Naive thymus-derived CD4-positive, alpha-beta T cell (primary cell): Measurements from ENCODE around the gene TMEM243. TPM values are rescaled to one million over a fixed set of nuclear protein-coding genes. Genes with fewer than 3 reads are reported as not detected.
A peak's percentile ranks its signal among the peaks of the same experiment; 100 is the strongest.

ENCODE experiments used
- ATAC-seq: fragments of 150-1000 bp; cut with Tn5 transposase; 2 replicates; pipeline ENCODE4 v1.10.0; 2021; ENCODE audit warnings: mild to moderate bottlenecking, moderate library complexity
- CTCF ChIA-PET: fragments of 350-600 bp; sonication (Branson Sonifier 250); formaldehyde crosslinking; loops from one replicate; lab custom pipeline; 2021; ENCODE audit warnings: antibody characterized with exemption; lab: Charles Lee
- POLR2A ChIA-PET: fragments of 350-600 bp; sonication (Branson Sonifier 250); formaldehyde crosslinking; loops from one replicate; lab custom pipeline; 2021; ENCODE audit warnings: antibody characterized with exemption, inconsistent platforms; lab: Charles Lee
- DNase-seq, 9 donors: peaks; one replicate each; pipeline versions ENCODE4 v3.0.0 to v3.0.0-alpha.2; 2020 to 2022; ENCODE audit warnings: mixed read lengths in 1 of 9
- H3K27ac ChIP-seq: one replicate; pipeline ENCODE4 v1.7.0; 2013; ENCODE audit warnings: mild to moderate bottlenecking, low read depth, low read length, moderate library complexity
- H3K27me3 ChIP-seq, 2 donors: one replicate each; pipeline ENCODE4 v1.7.0; 2013; ENCODE audit warnings: low read length in 2 of 2, mild to moderate bottlenecking in 2 of 2, moderate library complexity in 2 of 2; ENCODE audit not compliant: control insufficient read depth in 2 of 2, insufficient read depth in 2 of 2
- H3K36me3 ChIP-seq, 3 experiments: 1 replicate in 2 of 3; 2 replicates in 1 of 3; pipeline ENCODE4 v1.7.0; 2013; ENCODE audit warnings: low read length in 3 of 3, mild to moderate bottlenecking in 3 of 3, moderate library complexity in 1 of 3; ENCODE audit not compliant: insufficient read depth in 3 of 3, control insufficient read depth in 2 of 3
- H3K4me1 ChIP-seq, 2 donors: one replicate each; pipeline ENCODE4 v1.7.0; 2013; ENCODE audit warnings: low read length in 2 of 2, mild to moderate bottlenecking in 2 of 2, moderate library complexity in 1 of 2; ENCODE audit not compliant: control insufficient read depth in 2 of 2, insufficient read depth in 2 of 2
- H3K4me3 ChIP-seq: 2 replicates; pipeline ENCODE4 v1.7.0; 2013; ENCODE audit warnings: mild to moderate bottlenecking, low read length
- H3K9me3 ChIP-seq, 3 experiments: 1 replicate in 2 of 3; 2 replicates in 1 of 3; pipeline ENCODE4 v1.7.0; 2013; ENCODE audit warnings: low read length in 3 of 3; ENCODE audit not compliant: control insufficient read depth in 2 of 3
- H3K27ac Mint-ChIP-seq, 9 donors: one replicate each; pipeline ENCODE4 v1.8.0; 2020 to 2022; ENCODE audit warnings: mixed read lengths in 9 of 9, mild to moderate bottlenecking in 8 of 9, moderate library complexity in 5 of 9, inconsistent platforms in 2 of 9
- H3K27me3 Mint-ChIP-seq, 5 donors: one replicate each; pipeline ENCODE4 v1.8.0; 2021 to 2022; ENCODE audit warnings: mixed read lengths in 5 of 5, mild to moderate bottlenecking in 1 of 5
- H3K36me3 Mint-ChIP-seq, 5 donors: one replicate each; pipeline ENCODE4 v1.8.0; 2020 to 2022; ENCODE audit warnings: mixed read lengths in 5 of 5, mild to moderate bottlenecking in 3 of 5, inconsistent platforms in 1 of 5
- H3K4me1 Mint-ChIP-seq, 7 donors: one replicate each; pipeline ENCODE4 v1.8.0; 2020 to 2022; ENCODE audit warnings: mixed read lengths in 7 of 7, mild to moderate bottlenecking in 3 of 7, inconsistent platforms in 1 of 7
- H3K4me3 Mint-ChIP-seq, 10 donors: one replicate each; pipeline ENCODE4 v1.8.0; 2020 to 2022; ENCODE audit warnings: mild to moderate bottlenecking in 10 of 10, mixed read lengths in 10 of 10, moderate library complexity in 6 of 10, inconsistent platforms in 2 of 10
- H3K9me3 Mint-ChIP-seq, 11 donors: one replicate each; pipeline ENCODE4 v1.8.0; 2020 to 2022; ENCODE audit warnings: mixed read lengths in 11 of 11, mild to moderate bottlenecking in 4 of 11, inconsistent platforms in 1 of 11, moderate library complexity in 1 of 11
- intact Hi-C, 2 donors: fragments of 100-400 bp; cut with micrococcal nuclease; formaldehyde crosslinking; loops; one replicate each; pipeline ENCODE4 v1.15.1; 2023
- polyA plus RNA-seq, 2 donors: library from polyadenylated mRNA; unstranded; fragments of 300-500 nt; fragmentation: Illumina TruSeq; gene quantifications; one replicate each; pipeline ENCODE4 v1.2.3, GENCODE V29; 2021
- total RNA-seq, 6 experiments: library from RNA in 5 of 6; stranded (reverse) in 5 of 6; gene quantifications; 1 replicate in 5 of 6; 2 replicates in 1 of 6; pipeline ENCODE4 v1.2.3 and lab custom pipeline; 2021 to 2026

Gene TMEM243
- total and polyA plus RNA-seq, 7 experiments from 2014 or later: 50.0 to 153 (median 119) TPM

DNA sequence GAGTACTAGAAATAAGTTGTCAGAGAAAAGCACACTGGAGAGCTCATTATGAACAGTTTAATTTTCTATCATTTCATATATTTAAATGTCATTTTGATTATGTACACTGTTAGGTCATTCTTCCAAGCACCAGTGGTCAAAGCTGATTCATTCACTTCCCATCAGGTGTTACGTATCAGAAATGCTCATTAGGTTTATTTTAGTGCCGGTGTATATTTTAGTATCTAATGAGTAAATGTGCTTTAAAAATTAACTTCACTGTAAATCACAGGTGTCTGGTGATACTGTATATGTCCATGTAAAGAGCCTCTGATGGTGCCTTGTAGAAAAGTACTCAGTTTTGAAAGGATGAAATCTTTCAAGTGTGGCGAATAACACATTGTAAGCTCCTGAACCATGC, 63.7 kb downstream of the TMEM243 start:
- POLR2A ChIA-PET: interaction anchor here (0.8 to 12.1 kb wide), 3 partner anchors 10 to 64 kb away, joined by 3 to 188 read pairs (median 9); partner anchors contain the start of gene TMEM243
- intact Hi-C loops: loop anchor here in 1 of 2 donors (2.0 kb wide), 1 partner anchor 13 kb away; no protein-coding TSS in a partner anchor
- H3K27ac ChIP-seq: no peak overlapping the region
- DNase-seq (no peak), ATAC-seq (no peak)
- Mint-ChIP-seq H3K27me3 (no peaks in the 10 kb centered on the region), H3K36me3 (peaks cover 0 to 14% (median 5%) of the 10 kb centered on the region in 5 donors), H3K9me3 (no peaks in the 10 kb centered on the region), H3K4me3 (peak overlapping the region; percentile 23 to 97 (median 58)), H3K27ac (peak overlapping the region in 6 of 9 donors; percentile 13 to 66 (median 55)), H3K4me1 (peaks cover 31 to 80% (median 76%) of the 10 kb centered on the region in 7 donors)
- H3K4me1 ChIP-seq: peaks cover 27% of the 10 kb centered on the region in 2 donors
- CTCF ChIA-PET: interaction anchor here (0.6 to 0.7 kb wide), 2 partner anchors 12 to 62 kb away, joined by 3 read pairs; no protein-coding TSS in a partner anchor
- no peaks in the 10 kb centered on the region for H3K9me3 ChIP-seq
- no peak overlapping the region for H3K4me3 ChIP-seq
- H3K27me3 ChIP-seq: no peaks in the 10 kb centered on the region
- peaks cover 0 to 11% (median 0%) of the 10 kb centered on the region in 3 experiments for H3K36me3 ChIP-seq

DNA sequence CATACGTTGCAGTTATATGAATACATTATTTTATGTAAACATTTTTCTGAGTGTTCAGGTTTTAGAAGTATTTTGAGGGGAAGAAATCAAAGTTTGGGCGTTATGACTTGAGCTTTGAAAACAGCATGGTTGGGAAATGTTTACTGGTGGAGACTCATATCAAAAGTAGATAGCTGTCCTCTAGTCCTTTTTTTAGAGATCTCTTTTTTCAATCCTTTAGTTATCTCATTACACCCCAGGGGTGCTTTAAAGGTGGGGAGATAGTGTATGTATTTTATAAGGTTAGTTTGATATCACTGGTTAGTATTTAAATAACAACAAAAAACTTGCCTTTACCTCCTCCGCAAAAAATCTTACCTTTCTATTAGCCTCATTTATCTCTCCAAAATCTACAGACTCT, 65.0 kb downstream of the TMEM243 start:
- peaks cover 26 to 69% (median 66%) of the 10 kb centered on the region in 7 donors for H3K4me1 Mint-ChIP-seq
- no peak for ATAC-seq
- Histone ChIP-seq H3K36me3 (peaks cover 0 to 11% (median 0%) of the 10 kb centered on the region in 3 experiments), H3K9me3 (no peaks in the 10 kb centered on the region), H3K4me1 (peaks cover 27% of the 10 kb centered on the region in 2 donors), H3K27me3 (no peaks in the 10 kb centered on the region), H3K4me3 (peak overlapping the region; percentile 12), H3K27ac (peak overlapping the region; percentile 2)
- H3K27me3 Mint-ChIP-seq: no peaks in the 10 kb centered on the region
- ChIA-PET CTCF (interaction anchor here (1.1 to 1.5 kb wide), 3 partner anchors 64 to 82 kb away, joined by 3 to 7 read pairs (median 3); partner anchors contain the start of gene TMEM243), POLR2A (interaction anchor here (0.8 to 12.1 kb wide), 8 partner anchors 8 to 1064 kb away, joined by 3 to 188 read pairs (median 4); partner anchors contain the start of gene TMEM243)
- no peak for DNase-seq
- peaks cover 0 to 9% (median 5%) of the 10 kb centered on the region in 5 donors for H3K36me3 Mint-ChIP-seq
- no peaks in the 10 kb centered on the region for H3K9me3 Mint-ChIP-seq
- peak overlapping the region; percentile 67 to 99 (median 95) for H3K4me3 Mint-ChIP-seq
- peak overlapping the region in 8 of 9 donors; percentile 4 to 98 (median 63) for H3K27ac Mint-ChIP-seq
- intact Hi-C loops: loop anchor here (2.0 to 5.0 kb wide), 4 partner anchors 14 to 778 kb away; partner anchors contain the start of gene ADAM22 (in 1 of the 2)

DNA sequence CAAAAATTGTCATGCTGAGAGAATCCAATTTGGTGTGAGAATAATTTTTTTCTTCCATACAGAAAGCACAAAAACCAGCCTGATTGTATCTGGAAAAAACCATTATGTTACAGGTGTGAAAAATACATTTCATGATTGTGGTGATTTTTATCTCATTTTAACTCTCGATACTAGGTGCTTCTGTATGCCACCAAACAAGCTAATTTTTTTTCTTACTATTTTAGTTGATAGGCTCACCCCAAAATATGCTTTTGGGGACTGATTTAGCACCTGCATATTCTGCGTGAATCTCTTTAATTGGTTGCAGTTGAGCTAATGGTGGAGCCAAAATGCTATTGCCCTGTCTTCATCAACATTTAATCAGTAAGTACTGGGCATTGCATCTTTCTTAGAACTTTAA, 65.4 kb downstream of the TMEM243 start:
- peaks cover 0 to 11% (median 0%) of the 10 kb centered on the region in 3 experiments for H3K36me3 ChIP-seq
- H3K4me1 ChIP-seq: peaks cover 27% of the 10 kb centered on the region in 2 donors
- ChIA-PET POLR2A (interaction anchor here (0.7 to 12.1 kb wide), 11 partner anchors 8 to 1064 kb away, joined by 3 to 188 read pairs (median 4); partner anchors contain the start of gene TMEM243), CTCF (interaction anchor here (0.6 to 1.5 kb wide), 5 partner anchors 12 to 95 kb away, joined by 3 to 7 read pairs (median 3); partner anchors contain the start of genes ELAPOR2 and TMEM243)
- H3K27me3 Mint-ChIP-seq: no peaks in the 10 kb centered on the region
- H3K4me3 Mint-ChIP-seq: peak overlapping the region; percentile 67 to 99 (median 95)
- peak overlapping the region in 6 of 9 donors; percentile 4 to 98 (median 38) for H3K27ac Mint-ChIP-seq
- ATAC-seq (no peak), DNase-seq (no peak)
- intact Hi-C loops: loop anchor here (2.0 to 5.0 kb wide), 4 partner anchors 15 to 778 kb away; partner anchors contain the start of gene ADAM22 (in 1 of the 2)
- H3K27me3 ChIP-seq: no peaks in the 10 kb centered on the region
- peaks cover 0 to 9% (median 4%) of the 10 kb centered on the region in 5 donors for H3K36me3 Mint-ChIP-seq
- no peaks in the 10 kb centered on the region for H3K9me3 ChIP-seq
- H3K4me1 Mint-ChIP-seq: peaks cover 26 to 65% (median 62%) of the 10 kb centered on the region in 7 donors
- no peaks in the 10 kb centered on the region for H3K9me3 Mint-ChIP-seq
- peak overlapping the region; percentile 2 for H3K27ac ChIP-seq
- H3K4me3 ChIP-seq: peak overlapping the region; percentile 72

DNA sequence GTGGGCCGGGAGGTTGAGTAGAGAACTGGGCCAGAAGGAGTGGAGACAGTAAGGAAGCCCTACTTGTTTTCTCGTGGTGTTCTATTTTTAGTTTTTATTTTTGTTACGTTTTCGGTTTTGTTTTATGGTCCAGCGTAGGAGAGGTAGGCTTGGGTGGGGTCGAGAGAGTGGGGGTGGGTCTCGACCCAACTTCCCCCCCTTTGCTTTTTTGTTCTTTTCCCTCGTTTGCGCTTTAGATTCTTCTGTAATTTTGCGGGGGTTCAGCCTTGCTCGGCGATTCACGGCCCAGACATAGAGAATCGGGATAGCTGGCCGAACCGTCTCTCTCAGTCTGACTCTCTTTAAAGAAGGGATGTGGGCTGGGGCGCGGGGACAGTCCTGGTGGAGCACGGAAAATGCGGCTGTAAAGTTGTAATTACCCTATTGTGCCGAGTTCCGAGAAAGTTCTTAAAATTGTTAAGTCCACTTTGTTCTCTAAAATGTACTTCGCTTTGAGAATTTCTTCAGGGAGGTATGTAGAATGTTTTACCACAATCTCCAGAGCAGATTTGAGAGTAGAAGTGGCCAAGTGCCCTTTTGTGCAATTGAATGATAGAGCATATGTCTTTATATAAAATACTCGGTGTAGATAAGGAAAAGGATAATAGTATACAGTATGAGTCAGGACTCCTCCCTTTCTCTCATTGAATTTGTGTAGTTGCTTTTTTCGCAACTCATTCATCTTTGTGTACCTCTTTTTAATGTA, 66.5 kb downstream of the TMEM243 start:
- POLR2A ChIA-PET: interaction anchor here (0.7 to 12.1 kb wide), 20 partner anchors 10 to 722 kb away, joined by 3 to 188 read pairs (median 4); partner anchors contain the start of genes CROT, ELAPOR2 and TMEM243
- peak; percentile 5 for ATAC-seq
- H3K27ac ChIP-seq: peak overlapping the region; percentile 95

DNA sequence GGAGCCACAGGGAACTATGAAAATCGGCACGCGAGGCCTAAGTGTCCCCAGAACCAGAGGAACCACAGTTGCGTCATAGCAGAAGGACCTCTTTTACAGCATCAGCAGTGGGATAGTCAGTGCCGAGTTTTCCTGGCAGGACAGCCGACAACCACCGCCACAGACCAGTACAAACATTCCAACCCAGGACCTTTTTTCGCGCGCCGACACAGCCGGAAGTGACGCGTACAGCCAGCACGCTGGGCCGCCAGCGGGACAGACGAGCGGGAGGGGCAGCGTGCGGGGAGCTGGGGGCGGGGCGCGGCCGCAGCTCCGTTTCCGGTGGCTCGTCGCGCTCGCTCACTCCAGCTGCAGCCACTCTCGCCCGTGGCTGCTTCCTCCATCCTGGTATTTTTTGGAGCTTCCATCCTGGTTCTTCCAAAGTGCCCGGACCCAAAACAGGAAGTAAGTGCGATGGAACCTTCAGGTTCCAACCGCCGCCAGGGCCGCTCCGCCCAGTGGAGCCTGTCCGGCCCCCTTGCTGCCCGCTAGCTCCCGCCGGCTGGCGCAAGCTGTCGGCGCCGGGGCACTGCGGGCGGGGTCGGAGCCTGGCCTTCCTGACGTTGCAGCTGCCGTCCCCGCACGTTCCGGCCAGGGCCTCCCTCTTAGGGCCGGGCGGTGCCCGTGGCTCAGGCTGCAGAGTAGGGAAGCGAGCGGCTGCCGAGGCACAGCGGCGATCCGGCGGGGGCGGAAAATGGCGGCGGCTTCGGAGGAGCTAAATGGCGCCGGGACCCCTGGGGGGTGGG, 67.2 kb downstream of the TMEM243 start, which contains the start of gene DMTF1:
TSS of gene DMTF1 (plus strand) at position 342 of the 785 bp plus-strand sequence. CDS start 12,489 bp downstream, outside the sequence.
- Histone ChIP-seq H3K27ac (peak within 1 kb of the TSS; percentile 95), H3K4me1 (peaks cover 27% of the 10 kb centered on the region in 2 donors), H3K9me3 (no peaks in the 10 kb centered on the region), H3K36me3 (peaks cover 0 to 11% (median 0%) of the 10 kb centered on the region in 3 experiments), H3K27me3 (no peaks in the 10 kb centered on the region), H3K4me3 (peak within 1 kb of the TSS; percentile 72)
- intact Hi-C loops: loop anchor here (1.0 to 5.0 kb wide), 12 partner anchors 32 to 780 kb away; partner anchors contain the start of genes CROT (in 2 of the 2), DBF4 (in 2 of the 2), ELAPOR2 (in 2 of the 2) and RUNDC3B (in 2 of the 2)
- DNase-seq: peak; percentile 76 to 85 (median 83)
- H3K27me3 Mint-ChIP-seq: no peaks in the 10 kb centered on the region
- ChIA-PET POLR2A (interaction anchor here (0.6 to 12.1 kb wide), 22 partner anchors 9 to 723 kb away, joined by 3 to 188 read pairs (median 4); partner anchors contain the start of genes CROT, ELAPOR2 and TMEM243), CTCF (interaction anchor here (1.1 to 1.2 kb wide), 3 partner anchors 65 to 73 kb away, joined by 3 to 6 read pairs (median 3); partner anchors contain the start of gene TMEM243)
- peaks cover 0 to 9% (median 4%) of the 10 kb centered on the region in 5 donors for H3K36me3 Mint-ChIP-seq
- peaks cover 25 to 53% (median 47%) of the 10 kb centered on the region in 7 donors for H3K4me1 Mint-ChIP-seq
- peak within 1 kb of the TSS; percentile 87 to 99 (median 97) for H3K4me3 Mint-ChIP-seq
- ATAC-seq: peak; percentile 91
- H3K9me3 Mint-ChIP-seq: peaks cover 0 to 2% (median 0%) of the 10 kb centered on the region in 11 donors
- H3K27ac Mint-ChIP-seq: peak within 1 kb of the TSS; percentile 96 to 100 (median 98)

More for the DNA sequence above, 66.5 kb downstream of the TMEM243 start:
- Mint-ChIP-seq H3K27ac (peak overlapping the region; percentile 92 to 100 (median 98)), H3K4me1 (peaks cover 26 to 59% (median 55%) of the 10 kb centered on the region in 7 donors), H3K27me3 (no peaks in the 10 kb centered on the region), H3K4me3 (peak overlapping the region; percentile 87 to 99 (median 97)), H3K36me3 (peaks cover 0 to 9% (median 4%) of the 10 kb centered on the region in 5 donors), H3K9me3 (no peaks in the 10 kb centered on the region)
- Histone ChIP-seq H3K36me3 (peaks cover 0 to 11% (median 0%) of the 10 kb centered on the region in 3 experiments), H3K4me3 (peak overlapping the region; percentile 72), H3K27me3 (no peaks in the 10 kb centered on the region), H3K4me1 (peaks cover 27% of the 10 kb centered on the region in 2 donors), H3K9me3 (no peaks in the 10 kb centered on the region)
- intact Hi-C loops: loop anchor here (1.0 to 5.0 kb wide), 14 partner anchors 12 to 779 kb away; partner anchors contain the start of genes CROT (in 2 of the 2), DBF4 (in 2 of the 2), ELAPOR2 (in 2 of the 2) and RUNDC3B (in 2 of the 2)
- DNase-seq: peak in 4 of 9 donors; percentile 3 to 45 (median 18)
- CTCF ChIA-PET: interaction anchor here (1.1 to 1.5 kb wide), 4 partner anchors 66 to 94 kb away, joined by 3 to 7 read pairs (median 4); partner anchors contain the start of genes ELAPOR2 and TMEM243
